ENCODE measurements around the gene TAS2R42. TPM values are rescaled to one million over a fixed set of nuclear protein-coding genes. Genes with fewer than 3 reads are reported as not detected.

Gene TAS2R42
- total RNA-seq, 1 donor from 2014 or later: not detected

DNA sequence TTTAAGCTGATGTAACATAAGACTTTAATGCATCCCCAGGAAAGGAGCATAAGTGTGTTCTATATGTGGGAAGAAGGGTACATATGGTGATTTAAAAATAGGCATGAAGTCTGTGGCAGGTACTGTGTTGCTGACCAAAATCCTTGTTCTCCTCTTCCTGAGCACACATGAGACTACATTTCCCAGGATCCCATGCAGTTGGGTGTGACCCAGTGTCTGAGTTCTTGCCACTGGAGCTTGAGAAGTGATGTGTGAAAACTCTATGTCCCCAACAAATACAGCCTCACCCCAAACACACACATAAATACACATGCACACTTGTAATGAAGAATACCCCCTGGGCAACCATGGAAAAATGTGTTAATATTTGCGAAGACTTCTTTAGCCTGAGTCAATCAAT is 24.2 kb downstream of the TAS2R42 start:
- peaks cover 52% of the 10 kb centered on the region for H3K36me3 Mint-ChIP-seq
- peaks cover 3% of the 10 kb centered on the region for H3K4me1 Mint-ChIP-seq (ENCODE audit: unreplicated experiment)
- H3K4me3 Mint-ChIP-seq: no peak overlapping the region
- no peak overlapping the region for H3K27ac Mint-ChIP-seq
- DNase-seq (ENCODE audit: extremely low spot score, unreplicated experiment): no peak
- no peaks in the 10 kb centered on the region for H3K9me3 Mint-ChIP-seq
- no peaks in the 10 kb centered on the region for H3K27me3 Mint-ChIP-seq
- TF ChIP-seq, protein P1, sequence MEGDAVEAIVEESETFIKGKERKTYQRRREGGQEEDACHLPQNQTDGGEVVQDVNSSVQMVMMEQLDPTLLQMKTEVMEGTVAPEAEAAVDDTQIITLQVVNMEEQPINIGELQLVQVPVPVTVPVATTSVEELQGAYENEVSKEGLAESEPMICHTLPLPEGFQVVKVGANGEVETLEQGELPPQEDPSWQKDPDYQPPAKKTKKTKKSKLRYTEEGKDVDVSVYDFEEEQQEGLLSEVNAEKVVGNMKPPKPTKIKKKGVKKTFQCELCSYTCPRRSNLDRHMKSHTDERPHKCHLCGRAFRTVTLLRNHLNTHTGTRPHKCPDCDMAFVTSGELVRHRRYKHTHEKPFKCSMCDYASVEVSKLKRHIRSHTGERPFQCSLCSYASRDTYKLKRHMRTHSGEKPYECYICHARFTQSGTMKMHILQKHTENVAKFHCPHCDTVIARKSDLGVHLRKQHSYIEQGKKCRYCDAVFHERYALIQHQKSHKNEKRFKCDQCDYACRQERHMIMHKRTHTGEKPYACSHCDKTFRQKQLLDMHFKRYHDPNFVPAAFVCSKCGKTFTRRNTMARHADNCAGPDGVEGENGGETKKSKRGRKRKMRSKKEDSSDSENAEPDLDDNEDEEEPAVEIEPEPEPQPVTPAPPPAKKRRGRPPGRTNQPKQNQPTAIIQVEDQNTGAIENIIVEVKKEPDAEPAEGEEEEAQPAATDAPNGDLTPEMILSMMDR (conservative IDR thresholded peaks at IDR 0.05): no peak

DNA sequence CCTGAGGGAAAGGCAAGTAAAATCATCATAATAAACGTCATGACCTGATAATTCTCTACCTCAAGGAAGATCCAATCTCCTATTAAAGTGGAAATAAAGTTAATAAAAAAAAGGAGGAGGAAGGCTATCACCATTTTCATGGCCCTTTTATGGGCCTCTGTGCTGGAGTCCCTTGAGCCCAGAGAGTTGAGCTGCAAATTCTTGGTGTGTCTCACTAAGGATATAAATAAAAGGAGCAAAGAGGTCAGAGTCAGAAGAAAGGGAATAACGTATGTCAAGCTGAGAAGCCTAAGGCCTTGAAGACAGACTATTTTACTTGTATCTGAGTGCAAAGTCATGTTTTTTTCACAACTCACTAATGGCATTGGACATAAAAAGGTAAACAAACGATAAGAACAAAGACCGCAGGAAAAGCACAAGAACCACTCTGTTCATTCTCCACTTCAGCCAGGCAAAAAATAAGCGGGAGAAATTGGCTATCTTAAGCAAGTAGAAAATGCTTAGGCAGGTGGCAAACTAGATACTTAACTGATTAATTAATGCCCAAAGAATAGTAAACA is 27.8 kb downstream of the TAS2R42 start:
- Mint-ChIP-seq H3K4me3 (no peak overlapping the region), H3K27ac (peak overlapping the region; percentile 37), H3K4me1 (ENCODE audit: unreplicated experiment) (peaks cover 3% of the 10 kb centered on the region), H3K9me3 (no peaks in the 10 kb centered on the region), H3K27me3 (no peaks in the 10 kb centered on the region), H3K36me3 (peaks cover 55% of the 10 kb centered on the region)
- no peak for DNase-seq (ENCODE audit: extremely low spot score, unreplicated experiment)
- TF ChIP-seq, protein P1 (conservative IDR thresholded peaks at IDR 0.05): no peak

DNA sequence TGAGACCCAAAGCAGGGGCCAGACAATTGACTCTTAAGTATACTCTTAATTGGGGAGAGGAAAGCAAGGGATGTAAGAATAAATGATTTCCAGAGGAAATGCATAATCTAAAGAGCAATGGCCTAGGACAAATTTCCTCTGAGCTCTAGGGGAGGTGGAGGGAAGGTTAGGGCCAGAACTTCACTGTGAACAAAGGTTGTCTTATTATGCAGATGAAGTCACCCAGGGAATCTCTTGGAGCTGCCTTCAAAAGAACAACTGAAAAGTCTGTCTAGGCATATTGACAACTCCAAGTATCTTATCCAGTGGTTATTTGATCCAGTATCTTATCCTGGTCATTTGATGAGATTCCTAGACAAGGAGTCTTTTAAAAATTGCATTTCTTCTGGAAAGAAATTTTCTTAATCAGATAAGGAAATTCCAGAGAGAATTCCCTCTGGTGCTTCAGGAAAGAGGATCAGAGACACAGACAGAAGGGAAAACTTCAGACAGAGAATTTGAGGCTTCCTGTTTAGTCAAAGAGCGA is 32.3 kb downstream of the TAS2R42 start:
- Mint-ChIP-seq H3K9me3 (peaks cover 7% of the 10 kb centered on the region), H3K4me3 (no peak overlapping the region), H3K27ac (no peak overlapping the region)

DNA sequence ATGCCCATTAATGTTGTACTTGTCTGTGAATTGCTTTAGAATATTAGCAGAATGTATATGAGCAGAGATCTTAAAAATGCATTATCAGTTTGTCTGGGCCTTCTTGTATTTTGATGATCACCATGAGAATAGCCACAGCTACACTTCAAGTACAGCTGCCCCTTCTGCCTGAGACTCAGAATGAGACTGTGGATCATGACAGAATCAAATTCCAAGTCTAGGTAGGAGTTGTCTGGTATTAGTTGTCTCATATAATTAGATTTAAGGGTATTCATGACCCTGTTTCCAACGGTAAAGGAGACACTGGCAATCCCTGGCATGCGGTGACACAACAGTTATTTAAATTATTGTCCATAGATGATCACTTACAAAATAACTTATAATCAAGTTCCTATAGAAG is 34.0 kb downstream of the TAS2R42 start:
- Mint-ChIP-seq H3K27me3 (no peaks in the 10 kb centered on the region), H3K4me3 (no peak overlapping the region), H3K9me3 (peaks cover 7% of the 10 kb centered on the region), H3K36me3 (peaks cover 49% of the 10 kb centered on the region), H3K4me1 (ENCODE audit: unreplicated experiment) (no peaks in the 10 kb centered on the region), H3K27ac (no peak overlapping the region)
- no peak for DNase-seq (ENCODE audit: extremely low spot score, unreplicated experiment)
- TF ChIP-seq, protein P1 (conservative IDR thresholded peaks at IDR 0.05): no peak

More for the DNA sequence above, 32.3 kb downstream of the TAS2R42 start:
- TF ChIP-seq, protein P1 (conservative IDR thresholded peaks at IDR 0.05): no peak
- peaks cover 61% of the 10 kb centered on the region for H3K36me3 Mint-ChIP-seq
- H3K4me1 Mint-ChIP-seq (ENCODE audit: unreplicated experiment): peaks cover 3% of the 10 kb centered on the region
- no peaks in the 10 kb centered on the region for H3K27me3 Mint-ChIP-seq
- no peak for DNase-seq (ENCODE audit: extremely low spot score, unreplicated experiment)

DNA sequence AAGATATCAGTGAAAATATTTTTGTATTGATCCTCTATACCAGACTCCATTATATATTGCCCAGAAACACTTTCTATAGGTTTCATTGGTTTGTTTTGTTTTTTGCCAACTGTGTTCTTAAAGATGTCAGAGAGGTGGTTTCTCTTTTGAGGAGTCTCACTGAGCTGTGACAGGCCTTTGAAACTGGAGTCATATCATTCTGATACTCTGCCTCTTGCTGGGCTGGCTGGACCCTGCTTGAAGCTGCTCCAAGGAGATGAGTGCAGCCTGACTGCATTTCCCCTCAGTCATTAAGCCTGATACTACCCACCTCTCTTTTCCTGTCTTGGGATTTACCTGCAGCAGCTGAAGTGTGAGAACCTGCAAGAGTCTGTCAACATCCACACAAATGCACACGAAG is 35.9 kb downstream of the TAS2R42 start:
- DNase-seq (ENCODE audit: extremely low spot score, unreplicated experiment): no peak
- H3K9me3 Mint-ChIP-seq: peaks cover 7% of the 10 kb centered on the region
- TF ChIP-seq, protein P1 (conservative IDR thresholded peaks at IDR 0.05): no peak
- H3K4me1 Mint-ChIP-seq (ENCODE audit: unreplicated experiment): no peaks in the 10 kb centered on the region
- no peaks in the 10 kb centered on the region for H3K27me3 Mint-ChIP-seq
- peaks cover 41% of the 10 kb centered on the region for H3K36me3 Mint-ChIP-seq
- H3K27ac Mint-ChIP-seq: no peak overlapping the region
- no peak overlapping the region for H3K4me3 Mint-ChIP-seq
